Retinal pigment epithelial cell (primary cell): ENCODE results near the gene WFIKKN2.
"Not testable (repeated sequence)": the region's sequence is repeated elsewhere in the genome, so short reads cannot be mapped to it uniquely, and the experiment has no call there.

Experiments
- DNase-seq: peaks from one replicate; pipeline ENCODE4 v3.0.0-alpha.2; 2010; ENCODE audit warnings: low read depth
- H3K4me3 ChIP-seq: 2 replicates; pipeline ENCODE4 v1.5.1; 2011; ENCODE audit warnings: mild to moderate bottlenecking, low read length, control low read depth, moderate library complexity
- TF ChIP-seq, protein P1 (sequence below): conservative IDR thresholded peaks from 2 replicates; pipeline ENCODE4 v1.5.1; 2011; ENCODE audit warnings: low read depth, low read length, control low read depth, inconsistent platforms

Gene WFIKKN2

DNA sequence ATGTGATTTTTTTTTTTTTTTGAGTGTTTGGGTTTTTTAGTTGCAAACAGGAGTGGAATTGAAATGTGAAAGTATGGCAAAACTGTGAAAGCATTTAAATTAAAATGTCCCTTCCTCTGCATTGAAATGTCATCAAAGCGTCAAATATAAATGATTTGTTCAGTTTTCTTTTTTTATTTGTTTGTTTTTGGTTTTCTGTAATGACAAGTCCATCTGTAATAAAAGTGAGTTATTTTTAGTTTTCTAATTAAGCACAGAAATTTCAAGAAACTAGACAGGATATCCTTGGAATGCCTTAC is 32.7 kb downstream of the WFIKKN2 start:
- H3K4me3 ChIP-seq: peak overlapping the region; percentile 72
- TF ChIP-seq, protein P1, sequence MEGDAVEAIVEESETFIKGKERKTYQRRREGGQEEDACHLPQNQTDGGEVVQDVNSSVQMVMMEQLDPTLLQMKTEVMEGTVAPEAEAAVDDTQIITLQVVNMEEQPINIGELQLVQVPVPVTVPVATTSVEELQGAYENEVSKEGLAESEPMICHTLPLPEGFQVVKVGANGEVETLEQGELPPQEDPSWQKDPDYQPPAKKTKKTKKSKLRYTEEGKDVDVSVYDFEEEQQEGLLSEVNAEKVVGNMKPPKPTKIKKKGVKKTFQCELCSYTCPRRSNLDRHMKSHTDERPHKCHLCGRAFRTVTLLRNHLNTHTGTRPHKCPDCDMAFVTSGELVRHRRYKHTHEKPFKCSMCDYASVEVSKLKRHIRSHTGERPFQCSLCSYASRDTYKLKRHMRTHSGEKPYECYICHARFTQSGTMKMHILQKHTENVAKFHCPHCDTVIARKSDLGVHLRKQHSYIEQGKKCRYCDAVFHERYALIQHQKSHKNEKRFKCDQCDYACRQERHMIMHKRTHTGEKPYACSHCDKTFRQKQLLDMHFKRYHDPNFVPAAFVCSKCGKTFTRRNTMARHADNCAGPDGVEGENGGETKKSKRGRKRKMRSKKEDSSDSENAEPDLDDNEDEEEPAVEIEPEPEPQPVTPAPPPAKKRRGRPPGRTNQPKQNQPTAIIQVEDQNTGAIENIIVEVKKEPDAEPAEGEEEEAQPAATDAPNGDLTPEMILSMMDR: no peak
- no peak for DNase-seq

DNA sequence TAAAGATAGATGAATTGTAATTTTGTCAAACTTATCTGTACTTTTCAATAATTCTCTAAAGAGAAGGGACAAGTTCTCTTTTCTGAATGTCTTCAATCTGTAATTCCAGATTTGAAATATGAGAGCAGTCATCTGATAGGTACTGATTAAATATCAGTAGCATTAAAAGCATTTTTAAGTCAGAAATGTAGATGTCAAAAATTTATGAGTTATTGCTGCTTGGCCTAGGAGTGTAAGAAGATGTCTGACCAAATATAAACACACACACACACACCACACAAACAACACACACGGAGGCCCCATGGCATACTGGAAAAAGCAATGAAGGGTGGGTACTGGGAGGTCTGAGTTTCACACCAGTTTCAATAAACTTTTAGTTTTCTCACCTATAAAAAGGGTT is 33.2 kb downstream of the WFIKKN2 start:
- TF ChIP-seq, protein P1: no peak
- peak overlapping the region; percentile 72 for H3K4me3 ChIP-seq
- no peak for DNase-seq

DNA sequence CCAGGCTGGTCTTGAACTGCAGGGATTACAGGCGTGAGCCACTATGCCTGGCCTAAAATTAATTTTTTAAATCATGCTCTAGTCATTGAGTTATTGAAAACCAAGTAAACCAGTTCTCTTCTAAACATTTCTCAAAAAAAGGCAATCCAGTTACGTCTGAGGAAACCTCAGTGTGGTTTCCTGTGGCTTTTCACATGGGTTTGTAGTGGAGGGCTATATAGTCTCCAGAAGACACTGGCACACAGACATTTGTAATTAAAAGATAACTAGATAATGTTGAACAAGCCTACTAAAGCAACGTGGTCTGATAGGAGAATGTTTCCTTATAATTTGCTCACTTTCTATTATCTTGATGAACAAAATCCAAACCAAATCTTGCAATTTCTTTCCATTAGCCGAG is 36.0 kb downstream of the WFIKKN2 start:
- DNase-seq: no peak
- TF ChIP-seq, protein P1: no peak
- no peak overlapping the region for H3K4me3 ChIP-seq

DNA sequence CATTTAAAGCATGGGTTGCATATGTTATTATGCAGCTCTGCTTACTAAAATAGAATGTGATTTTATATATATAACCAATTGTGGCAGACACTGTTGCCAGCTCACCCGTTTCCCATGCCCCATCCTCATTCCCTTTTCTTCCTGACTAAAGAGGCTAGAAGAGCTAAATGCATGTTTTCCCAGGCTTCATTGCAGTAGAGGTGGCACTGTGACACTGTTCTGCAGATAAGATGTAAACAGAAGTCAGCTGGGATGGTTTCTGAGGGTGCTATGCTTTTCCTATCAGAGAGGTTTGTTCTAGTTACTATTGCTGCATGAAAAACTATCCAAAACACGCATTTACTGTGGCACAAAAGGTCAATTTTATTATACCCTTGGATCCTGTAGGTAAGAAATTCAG is 36.5 kb downstream of the WFIKKN2 start:
- H3K4me3 ChIP-seq: no peak overlapping the region
- DNase-seq: no peak
- TF ChIP-seq, protein P1: no peak

DNA sequence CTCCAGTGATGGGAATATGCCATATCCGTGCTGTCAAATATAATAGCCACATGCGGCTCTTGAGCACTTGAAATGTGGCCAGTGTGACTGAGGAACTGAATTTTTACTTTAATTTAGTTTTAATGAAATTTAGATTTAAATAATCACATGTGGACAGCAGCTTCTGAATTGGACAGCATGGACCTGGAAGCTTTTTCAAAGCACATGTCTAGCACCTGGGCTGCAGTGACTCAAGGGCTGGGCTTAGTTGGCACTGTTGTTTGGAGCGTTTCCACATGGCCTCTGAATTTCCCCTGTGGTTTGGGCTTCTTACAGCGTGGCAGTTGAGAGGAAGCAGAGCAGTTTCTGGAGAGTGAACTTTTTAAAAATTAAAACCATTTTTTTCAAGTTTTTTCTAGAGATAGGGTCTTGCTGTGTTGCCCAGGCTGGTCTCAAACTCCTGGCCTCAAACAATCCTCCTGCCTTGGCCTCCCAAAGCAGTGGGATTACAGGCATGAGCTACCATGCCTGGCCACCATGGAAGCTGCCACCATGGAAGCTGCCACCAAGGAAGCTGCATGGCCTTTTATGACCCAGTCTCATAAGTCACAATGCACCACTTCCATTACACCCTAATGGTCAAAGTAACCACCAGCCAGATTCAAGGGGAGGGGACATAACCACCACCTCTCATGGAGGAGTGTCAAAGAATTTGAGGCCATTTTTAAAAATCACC is 37.5 kb downstream of the WFIKKN2 start:
- H3K4me3 ChIP-seq: no peak overlapping the region
- TF ChIP-seq, protein P1: no peak
- no peak for DNase-seq

DNA sequence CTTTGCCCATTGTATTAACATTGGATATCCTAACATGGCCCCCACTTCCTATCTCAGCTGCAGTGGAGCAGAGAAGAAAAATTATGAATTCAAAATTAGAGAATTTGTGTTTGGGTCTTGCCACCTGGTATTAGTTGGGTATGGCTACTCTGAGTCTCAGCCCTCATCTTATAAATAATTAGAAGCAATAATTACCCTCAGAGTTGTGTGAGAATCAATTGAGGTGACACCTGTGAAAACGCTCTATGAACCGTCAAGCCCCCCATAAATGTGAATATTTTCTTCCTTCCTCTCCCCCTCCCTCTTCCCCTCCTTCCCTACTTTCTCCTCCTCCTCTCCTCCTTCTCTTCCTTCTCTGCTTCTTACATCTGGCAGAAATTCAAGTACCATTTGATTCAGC is 39.7 kb downstream of the WFIKKN2 start:
- no peak for DNase-seq
- TF ChIP-seq, protein P1: no peak
- no peak overlapping the region for H3K4me3 ChIP-seq

DNA sequence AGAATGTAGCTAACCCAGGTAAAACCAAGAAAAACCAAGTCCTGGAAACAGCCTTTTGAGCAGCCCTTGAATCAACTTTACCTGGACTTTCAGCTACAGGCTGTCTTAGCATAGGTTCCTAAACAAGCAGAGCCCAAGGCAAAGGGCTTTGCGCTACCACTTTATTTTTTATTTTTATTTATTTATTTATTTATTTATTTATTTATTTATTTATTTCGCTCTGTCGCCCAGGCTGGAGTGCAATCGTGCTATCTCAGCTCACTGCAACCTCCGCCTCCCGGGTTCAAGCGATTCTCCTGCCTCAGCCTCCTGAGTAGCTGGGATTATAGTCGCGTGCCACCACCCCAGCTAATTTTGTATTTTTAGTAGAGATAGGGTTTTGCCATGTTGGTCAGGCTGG is 41.7 kb downstream of the WFIKKN2 start:
- not testable (repeated sequence) for H3K4me3 ChIP-seq, DNase-seq
